HEK293T (cell line): ENCODE measurements around the gene WDFY1.

Experiments
- CTCF ChIA-PET: fragments of 350-600 bp; formaldehyde crosslinking; extraction: SDS; loops from one replicate; lab custom pipeline; 2021; ENCODE audit warnings: antibody characterized with exemption, inconsistent platforms; lab: Yijun Ruan, JAX
- POLR2A ChIA-PET: fragments of 350-600 bp; formaldehyde crosslinking; extraction: SDS; loops from one replicate; lab custom pipeline; 2020; ENCODE audit warnings: antibody characterized with exemption, inconsistent platforms; lab: Yijun Ruan, JAX
- DNase-seq: peaks from one replicate; pipeline ENCODE4 v3.0.0; 2012; ENCODE audit warnings: mixed read lengths; ENCODE audit errors: extremely low spot score
- ARNT ChIP-seq: fragments of 450-650 bp; IDR thresholded peaks from 2 replicates; pipeline ENCODE4 v1.6.1; 2017; ENCODE audit warnings: mild to moderate bottlenecking
- BHLHE40 ChIP-seq: fragments of 450-650 bp; IDR thresholded peaks from 2 replicates; pipeline ENCODE4 v1.6.1; 2016; ENCODE audit warnings: mild to moderate bottlenecking, moderate library complexity, borderline replicate concordance
- CTBP1 ChIP-seq: fragments of 450-650 bp; IDR thresholded peaks from 2 replicates; pipeline ENCODE4 v1.6.1; 2016; ENCODE audit warnings: borderline replicate concordance
- ELF4 ChIP-seq: fragments of 450-650 bp; IDR thresholded peaks from 2 replicates; pipeline ENCODE4 v1.6.1; 2017; ENCODE audit warnings: antibody characterized with exemption
- FOXA1 ChIP-seq: fragments of 450-650 bp; IDR thresholded peaks from 2 replicates; pipeline ENCODE4 v1.6.1; 2016; ENCODE audit warnings: mild to moderate bottlenecking
- FOXK2 ChIP-seq: fragments of 450-650 bp; IDR thresholded peaks from 2 replicates; pipeline ENCODE4 v1.6.1; 2016; ENCODE audit warnings: mild to moderate bottlenecking
- FOXM1 ChIP-seq: fragments of 450-650 bp; IDR thresholded peaks from 2 replicates; pipeline ENCODE4 v1.6.1; 2017; ENCODE audit warnings: mild to moderate bottlenecking, borderline replicate concordance
- HDGF ChIP-seq: fragments of 450-650 bp; IDR thresholded peaks from 2 replicates; pipeline ENCODE4 v1.6.1; 2017; ENCODE audit warnings: antibody characterized with exemption, borderline replicate concordance
- L3MBTL2 ChIP-seq: fragments of 450-650 bp; conservative IDR thresholded peaks from 2 replicates; pipeline ENCODE4 v1.6.1; 2016; ENCODE audit warnings: mild to moderate bottlenecking
- LEF1 ChIP-seq: fragments of 450-650 bp; IDR thresholded peaks from 2 replicates; pipeline ENCODE4 v1.6.1; 2017; ENCODE audit warnings: mild to moderate bottlenecking, borderline replicate concordance
- NFRKB ChIP-seq: fragments of 450-650 bp; IDR thresholded peaks from 2 replicates; pipeline ENCODE4 v1.6.1; 2016; ENCODE audit warnings: mild to moderate bottlenecking, moderate library complexity
- PKNOX1 ChIP-seq: fragments of 450-650 bp; IDR thresholded peaks from 2 replicates; pipeline ENCODE4 v1.6.1; 2016
- SP1 ChIP-seq: fragments of 450-650 bp; IDR thresholded peaks from 2 replicates; pipeline ENCODE4 v1.6.1; 2017
- SUZ12 ChIP-seq: fragments of 450-650 bp; IDR thresholded peaks from 2 replicates; pipeline ENCODE4 v1.6.1; 2016; ENCODE audit warnings: mild to moderate bottlenecking
- TARDBP ChIP-seq: fragments of 450-650 bp; IDR thresholded peaks from 2 replicates; pipeline ENCODE4 v1.6.1; 2016
- ZNF384 ChIP-seq: fragments of 450-650 bp; IDR thresholded peaks from 2 replicates; pipeline ENCODE4 v1.6.1; 2016

The WDFY1 gene

DNA sequence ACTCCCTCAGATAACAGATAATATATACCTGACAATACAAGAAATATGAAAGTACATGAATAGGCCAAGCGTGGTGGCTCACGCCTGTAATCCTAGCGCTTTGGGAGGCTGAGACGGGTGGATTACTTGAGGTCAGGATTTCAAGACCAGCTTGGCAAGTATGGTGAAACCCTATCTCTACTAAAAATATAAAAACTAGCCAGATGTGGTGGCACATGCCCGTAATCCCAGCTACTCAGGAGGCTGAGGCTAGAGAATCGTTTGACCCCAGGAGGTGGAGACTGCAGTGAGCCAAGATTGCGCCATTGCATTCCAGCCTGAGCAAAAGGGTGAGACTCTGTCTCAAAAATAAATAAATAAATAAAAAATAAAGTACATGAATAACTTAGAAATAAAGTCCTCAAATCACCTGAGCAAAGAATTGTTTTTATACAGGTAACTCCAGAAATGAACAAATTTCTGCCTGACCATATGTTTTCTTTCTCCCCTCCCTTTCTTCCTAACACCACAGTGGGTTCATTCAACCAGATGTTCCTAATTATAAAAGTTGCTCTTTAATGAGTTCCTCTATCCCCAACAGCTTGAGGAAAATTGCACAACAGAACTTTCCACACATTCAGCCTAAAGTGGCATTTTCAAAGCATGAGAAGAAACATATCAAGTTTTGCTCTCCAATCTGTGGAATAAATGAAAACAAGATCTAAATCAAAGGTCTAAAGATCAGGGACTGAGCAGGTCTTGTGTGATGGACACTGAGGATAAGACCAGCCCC lies 74.1 kb downstream of the WDFY1 start:
- TF ChIP-seq ARNT, result no peak
- TF ChIP-seq L3MBTL2, result no peak
- TF ChIP-seq CTBP1, result no peak
- ChIA-PET POLR2A (no interaction called here), CTCF (no interaction called here)
- DNase-seq, result no peak

DNA sequence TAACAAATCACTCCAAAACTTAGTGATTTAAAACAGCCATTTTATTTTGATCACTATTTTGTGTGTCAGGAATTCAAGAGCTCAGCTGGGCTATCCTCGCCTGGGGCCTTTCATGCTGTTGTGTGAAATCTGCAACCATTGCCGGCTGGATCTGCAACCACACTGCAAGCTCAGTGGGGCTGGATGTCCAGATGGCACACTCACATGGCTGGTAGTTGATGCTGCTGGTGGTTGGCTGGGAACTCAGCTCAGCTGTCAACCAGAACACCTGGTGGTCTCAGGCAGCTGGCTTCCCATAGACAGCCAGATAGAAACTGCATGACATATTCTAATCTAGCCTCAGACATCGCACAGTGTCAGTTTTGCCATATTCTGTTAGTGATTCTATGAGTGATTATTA lies 77.1 kb downstream of the WDFY1 start:
- POLR2A ChIA-PET, result no interaction called here
- no peak for DNase-seq

DNA sequence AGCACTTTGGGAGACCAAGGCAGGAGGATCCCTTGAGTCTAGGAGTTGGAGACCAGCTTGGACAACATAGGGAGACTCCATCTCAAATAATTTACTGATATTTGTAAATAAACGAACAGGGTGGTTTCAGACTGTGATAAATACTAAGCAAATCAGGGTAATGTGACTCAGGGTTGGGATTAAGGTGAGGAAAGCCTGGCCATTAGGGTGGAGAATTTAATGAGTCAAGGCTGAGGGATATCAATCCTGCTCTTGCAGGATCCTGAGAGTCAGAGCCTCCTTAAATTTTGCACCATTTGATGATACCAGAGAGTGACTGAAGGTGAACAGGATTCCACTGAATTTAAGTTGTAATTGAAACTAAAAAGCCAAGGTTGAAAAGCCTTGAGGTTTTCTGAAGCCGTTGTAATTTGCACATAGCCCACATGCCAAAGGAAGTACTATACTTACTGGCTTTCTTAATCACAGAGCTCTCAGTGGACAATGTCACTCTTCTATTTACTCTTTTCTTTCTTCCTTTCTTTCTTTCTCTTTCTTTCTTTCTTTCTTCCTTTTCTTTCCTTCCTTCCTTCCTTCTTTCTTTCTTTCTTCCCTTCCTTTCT lies 79.1 kb downstream of the WDFY1 start:
- ChIA-PET CTCF (no interaction called here), POLR2A (no interaction called here)
- no peak for DNase-seq
- TF ChIP-seq HDGF, result no peak
- TF ChIP-seq TARDBP, result no peak
- TF ChIP-seq FOXM1, result no peak
- no peak for TF ChIP-seq NFRKB
- no peak for TF ChIP-seq BHLHE40
- TF ChIP-seq SUZ12, result no peak
- no peak for TF ChIP-seq SP1
- no peak for TF ChIP-seq ARNT
- no peak for TF ChIP-seq LEF1
- no peak for TF ChIP-seq PKNOX1
- TF ChIP-seq FOXA1, result no peak
- TF ChIP-seq CTBP1, result no peak
- no peak for TF ChIP-seq ZNF384
- TF ChIP-seq FOXK2, result no peak
- no peak for TF ChIP-seq L3MBTL2
- no peak for TF ChIP-seq ELF4

More for the DNA sequence above, 77.1 kb downstream of the WDFY1 start:
- TF ChIP-seq SUZ12, result no peak
- no peak for TF ChIP-seq ZNF384
- TF ChIP-seq ARNT, result no peak
- no peak for TF ChIP-seq CTBP1
- TF ChIP-seq FOXK2, result no peak
- TF ChIP-seq PKNOX1, result no peak
- no peak for TF ChIP-seq L3MBTL2
- TF ChIP-seq HDGF, result no peak
- CTCF ChIA-PET, result interaction anchor here (0.6 kb wide), 2 partner anchors 10 to 929 kb away, joined by 3 read pairs; no protein-coding TSS in a partner anchor

- DNase-seq, result no peak
- ChIA-PET POLR2A (no interaction called here), CTCF (no interaction called here)
- TF ChIP-seq CTBP1 (no peak), SUZ12 (no peak), FOXM1 (no peak), PKNOX1 (no peak), ELF4 (no peak), TARDBP (no peak), FOXA1 (no peak), HDGF (no peak)
These were observed 80.0 kb downstream of the WDFY1 start for GRCh38 chr2:223865124-223865523.

DNA sequence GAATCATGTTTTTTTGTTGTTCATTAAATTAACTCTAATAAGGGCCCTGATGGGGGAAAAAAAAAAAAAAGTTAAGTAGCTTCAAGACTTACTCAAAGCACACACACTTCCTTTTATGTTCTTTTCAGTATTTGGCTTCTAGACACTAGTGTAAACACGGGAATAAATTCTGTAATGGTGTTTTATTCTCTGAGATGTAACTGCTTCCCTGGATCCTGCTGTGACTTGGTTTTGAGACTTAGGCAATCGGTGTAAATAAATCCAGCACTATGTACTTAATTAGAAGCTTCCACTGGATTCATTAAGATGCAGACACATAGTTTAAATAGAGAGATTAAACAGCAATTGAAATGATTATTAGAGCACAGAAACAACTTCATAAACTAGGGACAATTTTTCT lies 81.6 kb downstream of the WDFY1 start:
- no peak for DNase-seq
- ChIA-PET POLR2A (no interaction called here), CTCF (no interaction called here)
- TF ChIP-seq FOXM1 (no peak), SP1 (no peak), PKNOX1 (no peak), SUZ12 (no peak), L3MBTL2 (no peak), ZNF384 (no peak), LEF1 (no peak), FOXK2 (no peak), TARDBP (no peak), NFRKB (no peak), ARNT (no peak), HDGF (no peak)
